IMR-90 (cell line): ENCODE results near the gene BCCIP. TPM values are rescaled to one million over a fixed set of nuclear protein-coding genes. Genes with fewer than 3 reads are reported as not detected.

Source experiments
- ATAC-seq: fragments of 200-7000 bp; cut with Tn5 transposase; 2 replicates; pipeline ENCODE4 v1.9.1; 2020; ENCODE audit warnings: low read depth, mild to moderate bottlenecking, moderate library complexity
- BruUV-seq: library from RNA; stranded (reverse); fragments of 400-500 nt; replicated peaks from 2 replicates; lab custom pipeline; 2021; lab: Mats Ljungman, UMichigan
- CTCF ChIA-PET: fragments of 300-600 bp; formaldehyde crosslinking; extraction: SDS; loops from one replicate; lab custom pipeline; 2021; ENCODE audit warnings: antibody characterized with exemption; lab: Yijun Ruan, JAX
- POLR2A ChIA-PET: fragments of 300-600 bp; sonication (Branson Sonifier 250); formaldehyde crosslinking; loops from one replicate; lab custom pipeline; 2022; ENCODE audit warnings: antibody characterized with exemption; ENCODE audit not compliant: unreplicated experiment; lab: Charles Lee
- DNase-seq: peaks from one replicate; pipeline ENCODE4 v3.0.0; 2013
- H2AFZ ChIP-seq: replicated peaks from 2 replicates; pipeline ENCODE3; 2013; ENCODE audit warnings: low read length, mild to moderate bottlenecking; ENCODE audit not compliant: poor library complexity
- H2AK5ac ChIP-seq: 2 replicates; pipeline ENCODE4 v1.6.1; 2013; ENCODE audit warnings: low read depth, low read length, inconsistent platforms
- H2AK9ac ChIP-seq: replicated peaks from 2 replicates; pipeline ENCODE3; 2013; ENCODE audit warnings: mild to moderate bottlenecking, low read depth, low read length, moderate library complexity; ENCODE audit not compliant: poor library complexity
- H2BK120ac ChIP-seq: 2 replicates; pipeline ENCODE4 v1.6.1; 2013; ENCODE audit warnings: low read depth, low read length, inconsistent platforms
- H2BK15ac ChIP-seq: 3 replicates; pipeline ENCODE4 v1.6.1; 2013; ENCODE audit warnings: low read depth, low read length, inconsistent platforms
- H2BK20ac ChIP-seq: 2 replicates; pipeline ENCODE4 v1.6.1; 2013; ENCODE audit warnings: low read depth, mild to moderate bottlenecking, inconsistent platforms, low read length, moderate library complexity
- H2BK5ac ChIP-seq: 2 replicates; pipeline ENCODE4 v1.6.1; 2013; ENCODE audit warnings: mild to moderate bottlenecking, low read depth, low read length, inconsistent platforms; ENCODE audit not compliant: poor library complexity, severe bottlenecking
- H3K14ac ChIP-seq: replicated peaks from 2 replicates; pipeline ENCODE4 v1.6.1; 2013; ENCODE audit warnings: low read depth, low read length, inconsistent platforms
- H3K18ac ChIP-seq: 2 replicates; pipeline ENCODE4 v1.6.1; 2013; ENCODE audit warnings: low read depth, low read length, control low read depth
- H3K23ac ChIP-seq: 2 replicates; pipeline ENCODE4 v1.6.1; 2013; ENCODE audit warnings: low read depth, low read length, inconsistent platforms
- H3K27ac ChIP-seq: 2 replicates; pipeline ENCODE4 v1.5.1; 2013; ENCODE audit warnings: mild to moderate bottlenecking, control low read depth, low read length; ENCODE audit not compliant: insufficient read depth
- H3K27me3 ChIP-seq: 2 replicates; pipeline ENCODE4 v1.6.1; 2013; ENCODE audit warnings: low read length; ENCODE audit not compliant: control insufficient read depth, insufficient read depth
- H3K36me3 ChIP-seq: 2 replicates; pipeline ENCODE4 v1.6.1; 2013; ENCODE audit warnings: low read length, mixed read lengths; ENCODE audit not compliant: control insufficient read depth, insufficient read depth
- H3K4ac ChIP-seq: 2 replicates; pipeline ENCODE4 v1.6.1; 2013; ENCODE audit warnings: low read depth, low read length, inconsistent platforms
- H3K4me1 ChIP-seq: 2 replicates; pipeline ENCODE4 v1.6.1; 2013; ENCODE audit warnings: low read length, mixed read lengths; ENCODE audit not compliant: control insufficient read depth, insufficient read depth
- H3K4me2 ChIP-seq: 2 replicates; pipeline ENCODE4 v1.6.1; 2013; ENCODE audit warnings: low read depth, mild to moderate bottlenecking, control low read depth, low read length, moderate library complexity
- H3K4me3 ChIP-seq: 2 replicates; pipeline ENCODE4 v1.5.1; 2013; ENCODE audit warnings: low read depth, mild to moderate bottlenecking, control low read depth, low read length, moderate library complexity; ENCODE audit not compliant: insufficient read depth
- H3K56ac ChIP-seq: 2 replicates; pipeline ENCODE4 v1.6.1; 2013; ENCODE audit warnings: low read length, inconsistent platforms; ENCODE audit not compliant: insufficient read depth; ENCODE audit errors: extremely low read depth
- H3K79me1 ChIP-seq, 2 experiments: 2 replicates each; pipeline ENCODE4 v1.6.1; 2013; ENCODE audit warnings: low read length in 2 of 2, inconsistent platforms in 1 of 2, low read depth in 1 of 2
- H3K9ac ChIP-seq: 2 replicates; pipeline ENCODE4 v1.6.1; 2013; ENCODE audit warnings: low read depth, low read length, control low read depth
- H3K9me1 ChIP-seq: 2 replicates; pipeline ENCODE4 v1.6.1; 2013; ENCODE audit warnings: low read length, inconsistent platforms; ENCODE audit not compliant: insufficient read depth
- H3K9me3 ChIP-seq: 2 replicates; pipeline ENCODE4 v1.6.1; 2013; ENCODE audit warnings: low read length; ENCODE audit not compliant: control insufficient read depth, insufficient read depth
- H4K20me1 ChIP-seq: 2 replicates; pipeline ENCODE4 v1.6.1; 2013; ENCODE audit warnings: low read length, inconsistent platforms; ENCODE audit not compliant: insufficient read depth
- H4K5ac ChIP-seq: 2 replicates; pipeline ENCODE4 v1.6.1; 2013; ENCODE audit warnings: mild to moderate bottlenecking, low read depth, low read length, control low read depth
- H4K8ac ChIP-seq, 2 experiments: 2 replicates each; pipeline ENCODE4 v1.6.1; 2013; ENCODE audit warnings: low read depth in 2 of 2, low read length in 2 of 2, control low read depth in 1 of 2, inconsistent platforms in 1 of 2
- H4K91ac ChIP-seq: 2 replicates; pipeline ENCODE4 v1.6.1; 2013; ENCODE audit warnings: low read depth, low read length, inconsistent platforms; ENCODE audit not compliant: insufficient read depth
- BHLHE40 ChIP-seq: fragments of 150-350 bp; IDR thresholded peaks from 2 replicates; pipeline ENCODE4 v1.6.1; 2016; ENCODE audit warnings: mild to moderate bottlenecking, low read depth, low read length
- CEBPB ChIP-seq: IDR thresholded peaks from 2 replicates; pipeline ENCODE4 v1.6.1; 2012; ENCODE audit warnings: low read depth, low read length, improper control_type of control experiment
- CHD1 ChIP-seq: IDR thresholded peaks from 2 replicates; pipeline ENCODE4 v1.6.1; 2012; ENCODE audit warnings: low read depth, low read length, improper control_type of control experiment
- FOS ChIP-seq: fragments of 150-350 bp; IDR thresholded peaks from 2 replicates; pipeline ENCODE4 v1.6.1; 2016; ENCODE audit warnings: low read depth, low read length
- MAFK ChIP-seq: IDR thresholded peaks from 2 replicates; pipeline ENCODE4 v1.6.1; 2012; ENCODE audit warnings: low read depth, low read length, improper control_type of control experiment
- MXI1 ChIP-seq: IDR thresholded peaks from 2 replicates; pipeline ENCODE4 v1.6.1; 2012; ENCODE audit warnings: low read depth, mild to moderate bottlenecking, low read length, moderate library complexity, borderline replicate concordance
- NFE2L2 ChIP-seq: fragments of 150-350 bp; IDR thresholded peaks from 2 replicates; pipeline ENCODE4 v1.6.1; 2016; ENCODE audit warnings: low read depth, mild to moderate bottlenecking, low read length
- POLR2A ChIP-seq: IDR thresholded peaks from 2 replicates; pipeline ENCODE4 v1.6.1; 2012; ENCODE audit warnings: mild to moderate bottlenecking, low read depth, low read length
- RAD21 ChIP-seq: IDR thresholded peaks from 2 replicates; pipeline ENCODE4 v1.6.1; 2012; ENCODE audit warnings: low read length, improper control_type of control experiment
- RCOR1 ChIP-seq: IDR thresholded peaks from 2 replicates; pipeline ENCODE4 v1.6.1; 2012; ENCODE audit warnings: mild to moderate bottlenecking, low read length, improper control_type of control experiment; ENCODE audit not compliant: insufficient replicate concordance
- RFX5 ChIP-seq: IDR thresholded peaks from 2 replicates; pipeline ENCODE4 v1.8.0; 2012; ENCODE audit warnings: low read depth, mild to moderate bottlenecking, low read length, moderate library complexity
- SMC3 ChIP-seq: fragments of 150-350 bp; IDR thresholded peaks from 2 replicates; pipeline ENCODE4 v1.6.1; 2016; ENCODE audit warnings: low read depth, mild to moderate bottlenecking, antibody characterized with exemption, low read length, moderate library complexity
- WGBS, 2 experiments: methylation state at CpG; one replicate each; pipeline versions ENCODE4 v1.1.5 to v1.1.7; 2013; ENCODE audit warnings: missing lambda C conversion rate in 2 of 2; ENCODE audit not compliant: insufficient read length in 1 of 2; ENCODE audit errors: extremely low coverage in 2 of 2; 5-methylcytosine and 5-hydroxymethylcytosine counted together
- dilution Hi-C: fragments of 300-500 bp; cut with HindIII; formaldehyde crosslinking; loops from one replicate; pipeline ENCODE4 v1.14.3; 2018; ENCODE audit warnings: low sequenced_read_pairs; ENCODE audit not compliant: unreplicated experiment
- in situ Hi-C: fragments of 300-500 bp; cut with MboI; formaldehyde crosslinking; loops from 3 replicates; pipeline ENCODE4 v1.14.3; 2019; ENCODE audit warnings: low sequenced_read_pairs, inconsistent platforms, mixed read lengths
- intact Hi-C: fragments of 100-400 bp; cut with micrococcal nuclease; formaldehyde crosslinking; loops from 2 replicates; pipeline ENCODE4 v1.10.0; 2022
- polyA plus RNA-seq, 3 experiments: library from polyadenylated mRNA; depleted of rRNA; stranded (reverse); fragments of >200 nt; gene quantifications; 2 replicates each; pipeline ENCODE4 v1.2.3, GENCODE V29; 2012; ENCODE audit warnings: low replicate concordance in 1 of 3
- total RNA-seq: library from RNA; depleted of rRNA; stranded (reverse); fragments of >200 nt; gene quantifications from 2 replicates; pipeline ENCODE4 v1.2.3, GENCODE V29; 2012
- TF ChIP-seq, protein P1 (sequence below): conservative IDR thresholded peaks from 2 replicates; pipeline ENCODE4 v1.5.1; 2012; ENCODE audit warnings: mild to moderate bottlenecking, low read depth, low read length, improper control_type of control experiment
- TF ChIP-seq, protein P2 (sequence below): fragments of 150-350 bp; IDR thresholded peaks from 2 replicates; pipeline ENCODE4 v1.6.1; 2017; ENCODE audit warnings: mild to moderate bottlenecking, antibody characterized with exemption, low read length, low read depth
- TF ChIP-seq, protein P3 (sequence below): fragments of 150-350 bp; IDR thresholded peaks from 2 replicates; pipeline ENCODE4 v1.6.1; 2016; ENCODE audit warnings: low read depth, mild to moderate bottlenecking, low read length, moderate library complexity, borderline replicate concordance

Gene BCCIP
- total and polyA plus RNA-seq, 2 of the 4 experiments (the other 2 are of a cell fraction) = 31.9 to 49.2 TPM

DNA sequence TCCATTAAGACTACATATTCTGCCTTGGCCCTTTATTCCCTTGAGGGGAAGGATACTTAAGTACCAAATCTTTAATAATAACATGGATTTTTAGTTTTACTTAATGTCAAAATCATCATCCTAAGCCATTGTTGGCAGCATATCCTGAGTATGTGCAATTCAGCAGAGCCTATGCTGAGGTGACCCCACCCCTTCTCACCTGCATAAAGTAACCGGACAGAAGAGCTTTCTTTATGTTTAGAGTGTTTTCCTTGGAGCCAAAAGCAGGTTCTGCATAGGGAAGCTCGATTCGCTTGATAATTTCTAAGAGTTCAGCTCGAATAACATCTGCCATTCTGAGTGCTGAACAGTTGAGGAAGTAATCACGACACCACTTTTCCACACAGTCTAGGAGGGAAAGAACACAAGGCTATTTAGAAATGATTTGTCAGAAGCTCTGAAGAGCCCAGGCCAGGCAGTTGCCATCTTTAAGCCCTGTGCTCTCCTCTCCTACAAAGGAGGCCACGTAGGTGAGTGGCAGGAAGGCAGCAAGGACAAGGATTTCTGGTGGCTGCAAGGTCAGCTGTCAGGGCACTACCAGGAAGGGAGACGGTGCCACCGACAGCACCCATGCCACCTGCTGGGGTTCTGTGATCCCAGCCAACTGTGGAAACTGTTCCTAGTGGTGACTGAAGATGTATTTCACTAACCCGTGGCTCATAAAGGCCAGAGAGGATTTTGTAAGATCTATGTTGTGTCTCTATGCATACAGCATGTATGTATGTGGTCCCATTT is 15.6 kb downstream of the BCCIP start:
- Histone ChIP-seq H3K9ac (no peak overlapping the region), H3K4ac (no peak overlapping the region), H2BK20ac (no peak overlapping the region), H4K20me1 (peaks cover 4% of the 10 kb centered on the region; the same call in 1 of the 2 replicates), H2BK120ac (no peak overlapping the region), H3K23ac (no peak overlapping the region), H2AK5ac (no peak overlapping the region), H3K79me1 (peaks cover 0 to 1% of the 10 kb centered on the region in 2 experiments; a peak in 1 of 4 replicates), H3K9me3 (no peaks in the 10 kb centered on the region), H3K18ac (no peak overlapping the region), H3K27ac (no peak overlapping the region), H3K9me1 (peaks cover 6% of the 10 kb centered on the region; the same call in 1 of the 2 replicates), H2BK15ac (no peak overlapping the region), H3K56ac (no peak overlapping the region), H2BK5ac (no peak overlapping the region), H3K36me3 (peaks cover 49% of the 10 kb centered on the region), H3K27me3 (no peaks in the 10 kb centered on the region), H4K8ac (no peak overlapping the region), H3K4me1 (peaks cover 2% of the 10 kb centered on the region), H3K14ac (no peak overlapping the region), H3K4me3 (no peak overlapping the region), H4K5ac (no peak overlapping the region), H3K4me2 (no peak overlapping the region), H2AFZ (no peak overlapping the region), H4K91ac (no peak overlapping the region), H2AK9ac (peak overlapping the region; percentile 11)
- no peak for DNase-seq
- 100% methylated on average over 2 of the region's 9 CpGs; no CpG with 5 or more reads in 1 of the 2 experiments for WGBS, 2 experiments
- no peak for ATAC-seq
- POLR2A ChIA-PET = no interaction called here
- BruUV-seq = no TSS peak
- in situ Hi-C loops = no loop called here
- intact Hi-C loops = no loop called here
- dilution Hi-C loops = no loop called here
- CTCF ChIA-PET = no interaction called here
- TF ChIP-seq SMC3 (no peak), FOS (no peak), RCOR1 (no peak), MAFK (no peak), RFX5 (no peak), BHLHE40 (no peak), MXI1 (no peak), CEBPB (no peak), NFE2L2 (no peak), CHD1 (no peak), POLR2A (no peak), RAD21 (no peak)
- TF ChIP-seq, protein P1, sequence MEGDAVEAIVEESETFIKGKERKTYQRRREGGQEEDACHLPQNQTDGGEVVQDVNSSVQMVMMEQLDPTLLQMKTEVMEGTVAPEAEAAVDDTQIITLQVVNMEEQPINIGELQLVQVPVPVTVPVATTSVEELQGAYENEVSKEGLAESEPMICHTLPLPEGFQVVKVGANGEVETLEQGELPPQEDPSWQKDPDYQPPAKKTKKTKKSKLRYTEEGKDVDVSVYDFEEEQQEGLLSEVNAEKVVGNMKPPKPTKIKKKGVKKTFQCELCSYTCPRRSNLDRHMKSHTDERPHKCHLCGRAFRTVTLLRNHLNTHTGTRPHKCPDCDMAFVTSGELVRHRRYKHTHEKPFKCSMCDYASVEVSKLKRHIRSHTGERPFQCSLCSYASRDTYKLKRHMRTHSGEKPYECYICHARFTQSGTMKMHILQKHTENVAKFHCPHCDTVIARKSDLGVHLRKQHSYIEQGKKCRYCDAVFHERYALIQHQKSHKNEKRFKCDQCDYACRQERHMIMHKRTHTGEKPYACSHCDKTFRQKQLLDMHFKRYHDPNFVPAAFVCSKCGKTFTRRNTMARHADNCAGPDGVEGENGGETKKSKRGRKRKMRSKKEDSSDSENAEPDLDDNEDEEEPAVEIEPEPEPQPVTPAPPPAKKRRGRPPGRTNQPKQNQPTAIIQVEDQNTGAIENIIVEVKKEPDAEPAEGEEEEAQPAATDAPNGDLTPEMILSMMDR = no peak
- TF ChIP-seq, protein P2, sequence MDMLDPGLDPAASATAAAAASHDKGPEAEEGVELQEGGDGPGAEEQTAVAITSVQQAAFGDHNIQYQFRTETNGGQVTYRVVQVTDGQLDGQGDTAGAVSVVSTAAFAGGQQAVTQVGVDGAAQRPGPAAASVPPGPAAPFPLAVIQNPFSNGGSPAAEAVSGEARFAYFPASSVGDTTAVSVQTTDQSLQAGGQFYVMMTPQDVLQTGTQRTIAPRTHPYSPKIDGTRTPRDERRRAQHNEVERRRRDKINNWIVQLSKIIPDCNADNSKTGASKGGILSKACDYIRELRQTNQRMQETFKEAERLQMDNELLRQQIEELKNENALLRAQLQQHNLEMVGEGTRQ = no peak
- TF ChIP-seq, protein P3, sequence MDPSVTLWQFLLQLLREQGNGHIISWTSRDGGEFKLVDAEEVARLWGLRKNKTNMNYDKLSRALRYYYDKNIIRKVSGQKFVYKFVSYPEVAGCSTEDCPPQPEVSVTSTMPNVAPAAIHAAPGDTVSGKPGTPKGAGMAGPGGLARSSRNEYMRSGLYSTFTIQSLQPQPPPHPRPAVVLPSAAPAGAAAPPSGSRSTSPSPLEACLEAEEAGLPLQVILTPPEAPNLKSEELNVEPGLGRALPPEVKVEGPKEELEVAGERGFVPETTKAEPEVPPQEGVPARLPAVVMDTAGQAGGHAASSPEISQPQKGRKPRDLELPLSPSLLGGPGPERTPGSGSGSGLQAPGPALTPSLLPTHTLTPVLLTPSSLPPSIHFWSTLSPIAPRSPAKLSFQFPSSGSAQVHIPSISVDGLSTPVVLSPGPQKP = no peak
